HG03439 (cell line): Measurements from ENCODE around the gene CRELD2.

ENCODE experiments used
- ATAC-seq: cut with Tn5 transposase; IDR thresholded peaks from one replicate; pipeline ENCODE4 v1.9.1; 2021; ENCODE audit warnings: mild to moderate bottlenecking, moderate library complexity; ENCODE audit not compliant: unreplicated experiment

The CRELD2 gene

GRCh38 chr22:49887064-49887451 lies 31.4 kb upstream of the CRELD2 start:
- no peak for ATAC-seq

- ATAC-seq: no peak
Measured at GRCh38 chr22:49887702-49888101, 30.7 kb upstream of the CRELD2 start.

GRCh38 chr22:49889071-49889470 lies 29.4 kb upstream of the CRELD2 start:
- ATAC-seq: no peak

- no peak for ATAC-seq
Measured at GRCh38 chr22:49892226-49892899, 26.1 kb upstream of the CRELD2 start.

- ATAC-seq: no peak
Measured at GRCh38 chr22:49893025-49893424, 25.4 kb upstream of the CRELD2 start.

GRCh38 chr22:49894322-49895054 lies 23.9 kb upstream of the CRELD2 start:
- ATAC-seq: no peak

DNA sequence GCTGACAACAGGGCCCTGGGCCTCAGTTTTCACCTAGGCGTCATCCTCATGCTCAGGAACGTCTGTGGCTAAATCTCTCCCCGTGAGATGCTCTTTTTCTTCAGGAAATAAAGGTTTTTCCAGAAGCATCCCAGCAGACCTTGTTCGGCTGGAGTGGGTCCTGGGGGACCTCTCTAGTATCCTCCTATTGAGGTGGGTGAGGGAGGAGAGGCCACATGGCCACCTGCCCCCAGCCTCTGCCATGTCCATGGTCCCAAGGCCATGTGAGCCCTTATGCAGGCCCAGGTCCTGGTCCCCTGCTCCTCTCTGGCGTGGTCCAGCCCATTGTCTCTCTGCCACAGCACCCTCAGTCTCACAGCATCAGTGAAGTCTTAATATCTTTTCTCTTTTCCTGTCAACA lies 22.2 kb upstream of the CRELD2 start:
- ATAC-seq: no peak

DNA sequence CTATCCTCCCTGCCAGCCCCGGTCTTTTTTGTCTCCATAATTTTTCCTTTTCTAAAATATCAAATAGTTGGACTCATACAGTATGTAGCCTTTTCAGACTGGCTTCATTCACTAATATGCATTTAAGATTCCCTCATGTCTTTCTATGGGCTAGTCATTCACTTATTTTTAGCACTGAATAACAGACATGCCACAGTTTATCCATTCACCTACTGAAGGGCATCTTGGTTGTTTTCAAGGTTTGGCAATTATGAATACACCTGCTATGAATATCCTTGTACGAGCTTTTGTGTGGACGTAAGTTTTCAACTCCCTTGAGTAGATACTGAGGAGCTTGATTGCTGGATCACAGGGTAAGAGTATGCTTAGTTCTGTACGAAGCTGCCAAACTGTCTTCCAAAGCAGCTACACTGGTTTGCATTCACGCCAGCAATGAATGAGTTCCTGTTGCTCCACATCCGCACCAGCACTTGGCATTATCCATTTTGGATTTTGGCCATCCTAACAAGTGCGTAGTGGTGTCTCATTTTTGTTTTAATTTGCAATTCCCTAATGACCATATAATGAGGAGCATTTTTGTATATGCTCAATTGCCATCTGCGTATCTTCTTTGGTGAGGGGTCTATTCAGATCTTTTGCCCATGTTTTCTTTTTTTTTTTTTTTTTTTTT lies 21.3 kb upstream of the CRELD2 start:
- ATAC-seq: no peak

GRCh38 chr22:49899530-49899929 lies 18.9 kb upstream of the CRELD2 start:
- no peak for ATAC-seq

DNA sequence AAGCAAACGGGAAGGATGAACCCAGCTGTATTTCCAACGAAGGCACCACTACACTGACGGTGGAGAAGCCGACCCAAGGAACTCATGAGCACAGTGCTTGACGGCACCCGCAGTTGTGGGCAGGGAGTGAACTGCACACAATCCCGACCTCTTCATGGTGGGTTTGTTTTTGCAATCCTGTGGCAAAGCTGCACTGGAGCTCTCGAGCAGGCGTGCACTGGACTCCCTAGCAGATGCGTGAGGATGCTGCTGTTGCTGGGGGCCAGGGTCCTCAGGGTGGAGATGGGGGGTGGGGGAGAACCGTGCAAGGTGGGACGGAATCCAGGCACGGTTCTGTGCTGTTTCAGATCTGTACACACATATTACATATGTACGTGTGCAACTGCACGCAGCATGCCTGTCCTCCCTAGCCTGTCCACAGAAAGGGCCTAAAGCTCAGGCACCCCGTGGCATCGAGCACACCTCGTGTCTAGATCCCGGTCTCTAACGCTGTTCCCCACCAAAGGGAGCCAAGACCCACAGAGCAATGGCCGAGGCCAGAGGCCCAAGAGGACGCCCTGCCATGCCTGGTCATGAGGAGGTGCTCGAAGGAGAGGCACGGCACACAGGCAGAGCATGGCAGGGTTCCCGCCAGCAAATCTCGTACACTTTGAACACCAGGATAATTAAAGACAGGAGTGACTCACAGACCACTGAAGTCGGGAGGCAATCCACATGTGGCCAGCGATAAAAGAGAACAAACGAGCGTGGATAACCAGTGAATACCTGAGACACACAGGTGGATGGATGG lies 17.8 kb upstream of the CRELD2 start:
- ATAC-seq: no peak

GRCh38 chr22:49901457-49901856 lies 17.0 kb upstream of the CRELD2 start:
- ATAC-seq: no peak

DNA sequence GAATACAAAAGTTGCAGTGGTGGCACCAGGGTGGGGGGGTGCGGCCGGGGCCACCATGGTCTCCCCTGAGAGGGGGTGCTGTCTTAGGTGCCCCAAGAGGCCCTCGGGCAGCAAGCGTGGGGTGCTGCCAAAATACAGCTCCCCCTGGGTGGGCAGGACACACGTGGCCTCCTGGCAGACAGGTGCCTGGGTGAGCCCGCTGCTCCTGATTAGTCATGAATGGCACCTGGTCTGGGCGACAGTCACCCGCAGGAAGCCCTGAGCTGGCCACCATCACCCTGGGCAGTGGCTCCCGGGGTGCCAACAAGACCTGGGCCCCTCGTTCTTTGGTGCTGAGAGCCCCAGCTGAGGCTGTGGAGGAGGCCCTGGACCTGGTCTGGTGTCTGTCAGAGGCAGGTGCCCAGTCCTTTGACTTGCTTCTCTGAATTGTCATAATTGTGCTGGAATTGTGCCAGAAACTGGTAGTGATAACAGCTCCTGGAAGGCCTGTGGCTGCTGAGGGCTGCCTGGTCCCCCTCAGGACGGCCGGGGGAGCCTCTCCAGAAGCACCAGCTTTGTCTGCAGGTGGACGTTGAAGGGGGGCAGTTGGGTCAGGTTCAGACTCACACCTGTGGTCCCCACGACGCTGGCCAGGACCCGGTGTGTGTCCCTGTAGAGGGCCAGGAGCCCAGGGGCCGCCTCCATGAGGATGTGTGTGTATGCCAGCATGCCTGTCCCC lies 15.0 kb upstream of the CRELD2 start:
- ATAC-seq: no peak

GRCh38 chr22:49904040-49904369 lies 14.4 kb upstream of the CRELD2 start:
- ATAC-seq: no peak

- ATAC-seq: no peak
Measured at GRCh38 chr22:49905465-49905864, 13.0 kb upstream of the CRELD2 start.

GRCh38 chr22:49906071-49906798 lies 12.2 kb upstream of the CRELD2 start:
- no peak for ATAC-seq

DNA sequence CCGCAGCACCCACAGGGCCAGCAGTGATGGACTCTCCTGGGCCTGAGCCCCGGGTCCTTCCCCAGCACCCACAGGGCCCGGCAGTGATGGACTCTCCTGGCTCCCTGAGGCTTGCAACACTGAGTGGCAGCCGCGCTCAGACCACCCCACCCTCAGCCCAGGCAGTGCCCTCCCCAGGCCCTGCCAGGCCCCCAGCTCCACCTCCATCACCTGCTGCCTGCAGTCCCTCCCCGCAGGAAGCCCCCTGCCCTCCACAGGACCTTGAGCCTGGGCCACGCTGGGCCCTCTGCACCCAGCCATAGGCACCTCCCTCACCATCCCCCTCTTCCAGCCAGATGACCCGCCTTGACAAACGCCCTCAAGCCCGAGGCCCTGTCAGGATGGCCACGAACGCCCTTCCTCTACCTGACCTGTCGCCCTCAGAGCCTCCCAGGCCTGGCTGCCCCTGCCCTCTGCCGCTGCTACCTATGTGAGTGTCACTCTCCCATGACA lies 11.6 kb upstream of the CRELD2 start:
- ATAC-seq: no peak

- ATAC-seq: no peak
Measured at GRCh38 chr22:49907807-49908206, 10.6 kb upstream of the CRELD2 start.

GRCh38 chr22:49909476-49910205 lies 8.8 kb upstream of the CRELD2 start:
- no peak for ATAC-seq
